Fibroblast of lung (primary cell): Measurements from ENCODE around the gene RAB44. TPM values are rescaled to one million over a fixed set of nuclear protein-coding genes. Genes with fewer than 3 reads are reported as not detected.
A peak's percentile ranks its signal among the peaks of the same experiment; 100 is the strongest.
"Not testable (repeated sequence)": the region's sequence is repeated elsewhere in the genome, so short reads cannot be mapped to it uniquely, and the experiment has no call there.

Experiments
- DNase-seq, 2 donors: peaks; one replicate each; pipeline versions ENCODE4 v3.0.0 to v3.0.0-alpha.2; 2010; ENCODE audit warnings: low read depth in 2 of 2
- H2AFZ ChIP-seq: 2 replicates; pipeline ENCODE4 v1.5.1; 2012; ENCODE audit warnings: low read length, control low read depth, inconsistent platforms
- H3K27ac ChIP-seq: 2 replicates; pipeline ENCODE4 v1.5.1; 2011; ENCODE audit warnings: low read length, control low read depth; ENCODE audit not compliant: insufficient read depth
- H3K27me3 ChIP-seq: 2 replicates; pipeline ENCODE4 v1.5.1; 2011; ENCODE audit warnings: mild to moderate bottlenecking, low read length; ENCODE audit not compliant: control insufficient read depth, insufficient read depth
- H3K36me3 ChIP-seq: 2 replicates; pipeline ENCODE4 v1.5.1; 2011; ENCODE audit warnings: low read length; ENCODE audit not compliant: control insufficient read depth, insufficient read depth
- H3K4me1 ChIP-seq: 2 replicates; pipeline ENCODE4 v1.5.1; 2011; ENCODE audit warnings: low read length; ENCODE audit not compliant: control insufficient read depth, insufficient read depth; ENCODE audit errors: extremely low read depth
- H3K4me2 ChIP-seq: 2 replicates; pipeline ENCODE4 v1.5.1; 2011; ENCODE audit warnings: low read length, control low read depth; ENCODE audit not compliant: insufficient read depth; ENCODE audit errors: extremely low read depth
- H3K4me3 ChIP-seq, 4 experiments: fragments of 200-600 bp in 1 of 4; sonication (generic) in 1 of 4; replicated peaks in 1 of 4; 2 replicates each; pipeline ENCODE4 v1.5.1; 2011 to 2016; ENCODE audit warnings: low read length in 4 of 4, low read depth in 3 of 4, mild to moderate bottlenecking in 3 of 4, control low read depth in 2 of 4, inconsistent platforms in 1 of 4, mixed read lengths in 1 of 4; ENCODE audit not compliant: insufficient read depth in 1 of 4; ENCODE audit errors: control extremely low read depth in 1 of 4
- H3K79me2 ChIP-seq: 2 replicates; pipeline ENCODE4 v1.5.1; 2012; ENCODE audit warnings: mild to moderate bottlenecking, low read length, inconsistent platforms; ENCODE audit not compliant: control insufficient read depth, insufficient read depth
- H3K9ac ChIP-seq: 2 replicates; pipeline ENCODE4 v1.5.1; 2011; ENCODE audit warnings: mild to moderate bottlenecking, low read length, control low read depth; ENCODE audit not compliant: insufficient read depth
- H3K9me3 ChIP-seq: 2 replicates; pipeline ENCODE4 v1.5.1; 2012; ENCODE audit warnings: low read depth, low read length; ENCODE audit not compliant: control insufficient read depth, insufficient read depth
- H4K20me1 ChIP-seq: 2 replicates; pipeline ENCODE4 v1.5.1; 2011; ENCODE audit warnings: low read length; ENCODE audit not compliant: control insufficient read depth, insufficient read depth; ENCODE audit errors: extremely low read depth
- EZH2 ChIP-seq: IDR thresholded peaks from 2 replicates; pipeline ENCODE4 v1.5.1; 2012; ENCODE audit warnings: low read length, control low read depth, mild to moderate bottlenecking; ENCODE audit errors: missing control alignments
- polyA plus RNA-seq, 2 donors: library from polyadenylated mRNA; depleted of rRNA in 1 of 2; stranded (reverse) in 1 of 2; unstranded in 1 of 2; fragments of >200 nt; gene quantifications; 2 replicates each; pipeline ENCODE4 v1.2.1, GENCODE V29; 2011 to 2012; ENCODE audit warnings: missing spikeins in 1 of 2
- total RNA-seq: library from RNA; depleted of rRNA; stranded (reverse); fragments of >200 nt; gene quantifications from 2 replicates; pipeline ENCODE4 v1.2.1, GENCODE V29; 2014
- TF ChIP-seq, protein P1 (sequence below), 2 donors: IDR thresholded peaks in 1 of 2; conservative IDR thresholded peaks in 1 of 2; 1 replicate in 1 of 2; 2 replicates in 1 of 2; pipeline ENCODE4 v1.5.1; 2011 to 2012; ENCODE audit warnings: low read length in 2 of 2, control low read depth in 1 of 2, inconsistent platforms in 1 of 2, low read depth in 1 of 2, mild to moderate bottlenecking in 1 of 2

The RAB44 gene
- total and polyA plus RNA-seq, 2 donors (not counting 1 experiment from before 2014, with no cell fraction given): under 0.01 TPM; not detected in 1

- no peak for DNase-seq
- TF ChIP-seq, protein P1, sequence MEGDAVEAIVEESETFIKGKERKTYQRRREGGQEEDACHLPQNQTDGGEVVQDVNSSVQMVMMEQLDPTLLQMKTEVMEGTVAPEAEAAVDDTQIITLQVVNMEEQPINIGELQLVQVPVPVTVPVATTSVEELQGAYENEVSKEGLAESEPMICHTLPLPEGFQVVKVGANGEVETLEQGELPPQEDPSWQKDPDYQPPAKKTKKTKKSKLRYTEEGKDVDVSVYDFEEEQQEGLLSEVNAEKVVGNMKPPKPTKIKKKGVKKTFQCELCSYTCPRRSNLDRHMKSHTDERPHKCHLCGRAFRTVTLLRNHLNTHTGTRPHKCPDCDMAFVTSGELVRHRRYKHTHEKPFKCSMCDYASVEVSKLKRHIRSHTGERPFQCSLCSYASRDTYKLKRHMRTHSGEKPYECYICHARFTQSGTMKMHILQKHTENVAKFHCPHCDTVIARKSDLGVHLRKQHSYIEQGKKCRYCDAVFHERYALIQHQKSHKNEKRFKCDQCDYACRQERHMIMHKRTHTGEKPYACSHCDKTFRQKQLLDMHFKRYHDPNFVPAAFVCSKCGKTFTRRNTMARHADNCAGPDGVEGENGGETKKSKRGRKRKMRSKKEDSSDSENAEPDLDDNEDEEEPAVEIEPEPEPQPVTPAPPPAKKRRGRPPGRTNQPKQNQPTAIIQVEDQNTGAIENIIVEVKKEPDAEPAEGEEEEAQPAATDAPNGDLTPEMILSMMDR (conservative IDR thresholded peaks at IDR 0.05 in 1 of 2, IDR thresholded peaks at IDR 0.05 in 1 of 2; ENCODE audit: low read depth in 1 of 2, low read length in 2 of 2): no peak
- no peak for TF ChIP-seq EZH2
Observed at GRCh38 chr6:36722879-36723278, 25.3 kb downstream of the RAB44 start.

DNA sequence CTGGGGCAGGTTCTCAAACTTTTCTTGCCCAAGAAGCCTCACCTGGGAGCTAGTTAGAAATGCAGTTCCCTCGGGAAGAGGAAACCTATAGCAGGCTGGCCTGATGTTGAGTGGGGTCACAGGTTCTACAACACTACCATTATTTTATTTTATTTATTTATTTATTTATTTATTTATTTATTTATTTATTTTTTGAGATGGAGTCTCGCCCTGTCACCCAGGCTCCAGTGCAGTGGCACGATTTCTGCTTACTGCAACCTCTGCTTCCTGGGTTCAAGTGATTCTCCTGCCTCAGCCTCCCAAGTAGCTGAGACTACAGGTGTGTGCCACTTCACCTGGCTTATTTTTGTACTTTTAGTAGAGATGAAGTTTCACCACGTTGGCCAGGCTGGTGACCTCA lies 26.4 kb downstream of the RAB44 start:
- not testable (repeated sequence) for H3K4me3 ChIP-seq, H3K4me2 ChIP-seq, DNase-seq, H3K79me2 ChIP-seq, H3K27ac ChIP-seq, H3K36me3 ChIP-seq, H3K4me1 ChIP-seq, H4K20me1 ChIP-seq, H3K27me3 ChIP-seq, H3K9me3 ChIP-seq, H2AFZ ChIP-seq, H3K9ac ChIP-seq

More at GRCh38 chr6:36722879-36723278, 25.3 kb downstream of the RAB44 start:
- Histone ChIP-seq H3K9ac (no peak overlapping the region), H3K27me3 (no peaks in the 10 kb centered on the region), H4K20me1 (no peaks in the 10 kb centered on the region), H3K27ac (no peak overlapping the region), H3K9me3 (no peaks in the 10 kb centered on the region), H3K4me3 (no peak overlapping the region), H3K4me1 (no peaks in the 10 kb centered on the region), H3K4me2 (no peak overlapping the region), H2AFZ (no peak overlapping the region), H3K79me2 (no peaks in the 10 kb centered on the region), H3K36me3 (no peaks in the 10 kb centered on the region)

DNA sequence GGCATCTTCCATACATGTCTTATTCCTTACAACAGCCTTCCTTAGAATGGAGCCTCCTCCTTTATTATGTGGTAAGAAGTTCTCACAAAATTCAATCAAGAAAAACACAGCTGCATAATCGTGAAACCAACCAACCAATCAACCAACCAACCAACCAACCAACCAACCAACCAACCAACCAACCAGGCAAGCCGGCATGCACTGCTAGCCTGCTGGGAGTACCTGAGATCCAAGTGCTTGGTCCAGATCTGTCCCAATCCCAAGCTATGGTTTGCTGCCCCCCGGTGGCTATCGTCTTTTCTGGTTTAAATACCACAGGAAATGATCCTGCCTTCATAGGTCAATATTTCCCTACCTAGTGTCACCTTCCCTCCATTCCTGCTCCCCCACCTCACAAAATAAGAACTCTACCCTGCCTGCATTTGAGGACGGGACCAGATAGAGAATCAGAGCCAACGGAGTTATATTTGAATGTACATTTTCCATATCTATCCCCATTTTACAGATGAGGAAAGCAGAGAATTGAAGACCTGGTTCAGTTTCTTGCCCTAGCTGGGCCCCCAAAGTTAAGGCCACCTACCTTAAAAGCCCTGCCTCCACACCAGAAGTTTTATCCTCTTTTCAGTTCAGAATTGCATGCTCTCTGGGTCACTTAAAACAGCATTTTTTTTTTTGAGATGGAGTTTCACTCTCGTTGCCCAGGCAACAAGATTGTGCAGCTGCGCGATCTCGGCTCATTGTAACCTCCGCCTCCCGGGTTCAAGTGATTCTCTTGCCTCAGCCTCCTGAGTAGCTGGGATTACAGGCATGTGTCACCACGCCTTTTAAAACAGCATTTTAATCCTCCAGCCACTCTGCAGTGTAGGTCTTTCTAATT lies 27.1 kb downstream of the RAB44 start:
- Histone ChIP-seq H3K4me1 (peaks cover 2% of the 10 kb centered on the region), H3K36me3 (no peaks in the 10 kb centered on the region), H3K4me2 (no peak overlapping the region), H3K9ac (no peak overlapping the region), H4K20me1 (no peaks in the 10 kb centered on the region), H3K4me3 (no peak overlapping the region), H3K79me2 (no peaks in the 10 kb centered on the region), H2AFZ (no peak overlapping the region), H3K27me3 (no peaks in the 10 kb centered on the region), H3K9me3 (no peaks in the 10 kb centered on the region), H3K27ac (no peak overlapping the region)
- DNase-seq: peak; percentile 52 to 72
- no peak for TF ChIP-seq EZH2
- TF ChIP-seq, protein P1 (conservative IDR thresholded peaks at IDR 0.05 in 1 of 2, IDR thresholded peaks at IDR 0.05 in 1 of 2; ENCODE audit: low read depth in 1 of 2, low read length in 2 of 2): peak; percentile 59 to 65
